HCT116 (cell line): ENCODE measurements around the gene HOXA7.

Experiments used
- CBX3 ChIP-seq: IDR thresholded peaks from 2 replicates; pipeline ENCODE4 v1.6.1; 2012; ENCODE audit warnings: low read depth
- EZH2 ChIP-seq: fragments of 200-600 bp; sonication (generic); IDR thresholded peaks from 2 replicates; pipeline ENCODE4 v1.6.1; 2017; ENCODE audit warnings: antibody characterized with exemption, mixed run types
- POLR2A ChIP-seq: IDR thresholded peaks from 2 replicates; pipeline ENCODE4 v1.7.0; 2011; ENCODE audit warnings: borderline replicate concordance; ENCODE audit not compliant: insufficient read depth, insufficient read length; ENCODE audit errors: extremely low read depth
- POLR2AphosphoS5 ChIP-seq: IDR thresholded peaks from 2 replicates; pipeline ENCODE4 v1.6.1; 2011; ENCODE audit warnings: mild to moderate bottlenecking, low read depth, low read length, moderate library complexity
- TF ChIP-seq, protein P1 (sequence below), 3 experiments: fragments of 200-600 bp in 1 of 3; sonication (generic) in 1 of 3; IDR thresholded peaks in 2 of 3; conservative IDR thresholded peaks in 1 of 3; 2 replicates each; pipeline ENCODE4 v1.5.1; 2012 to 2017; ENCODE audit warnings: low read depth in 2 of 3, low read length in 2 of 3, antibody characterized with exemption in 1 of 3, borderline replicate concordance in 1 of 3, control low read depth in 1 of 3, mild to moderate bottlenecking in 1 of 3, mixed read lengths in 1 of 3, mixed run types in 1 of 3, moderate library complexity in 1 of 3; ENCODE audit not compliant: insufficient read depth in 1 of 3
- TF ChIP-seq, protein P2 (sequence below): IDR thresholded peaks from 2 replicates; pipeline ENCODE4 v1.6.1; 2012
- TF ChIP-seq, protein P3 (sequence below): IDR thresholded peaks from 2 replicates; pipeline ENCODE4 v1.6.1; 2011; ENCODE audit warnings: mild to moderate bottlenecking, low read length, moderate library complexity; ENCODE audit not compliant: insufficient replicate concordance; ENCODE audit errors: extremely low read depth

DNA sequence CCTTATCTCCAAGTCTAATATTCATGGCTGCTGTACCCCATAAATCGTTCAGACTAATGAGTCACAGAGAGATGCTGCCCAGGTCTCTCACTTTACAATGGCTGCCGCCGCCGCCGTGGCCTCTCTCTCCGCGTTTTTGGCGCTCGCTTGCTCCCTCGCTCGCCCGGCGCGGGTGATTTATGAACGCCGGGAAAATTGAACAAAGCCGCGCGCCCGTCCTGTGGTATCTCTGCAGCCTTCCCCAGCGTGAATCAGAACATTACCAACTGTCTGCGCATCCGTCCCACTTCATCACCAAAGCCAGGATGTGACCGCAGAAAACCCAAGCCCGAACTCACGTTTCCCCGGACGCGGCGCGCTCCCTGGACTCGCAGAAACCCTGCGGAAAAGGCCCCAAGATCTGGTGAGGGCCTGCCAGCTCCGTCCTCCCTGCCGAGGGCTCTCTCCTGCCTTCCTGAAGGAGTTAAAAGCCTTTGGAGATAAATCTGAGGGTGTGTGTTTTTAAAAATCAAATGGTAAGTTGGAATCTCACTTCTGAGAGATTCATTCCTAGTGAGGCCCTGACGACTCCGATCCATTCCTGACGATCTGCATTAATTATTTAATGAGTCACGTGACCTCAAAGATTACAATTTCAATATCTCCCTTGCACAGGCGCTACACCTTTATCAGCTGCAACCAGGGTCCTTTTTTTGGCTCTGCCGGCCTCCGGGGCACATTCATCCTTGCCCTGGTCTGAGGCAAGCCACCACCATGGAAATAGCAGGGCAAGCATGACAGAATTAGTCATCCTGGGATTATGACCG, 32.2 kb downstream of the HOXA7 start:
- 0 out of 2 replicates have a peak, but pooled peaks have one; percentile 8 for TF ChIP-seq CBX3
- TF ChIP-seq, protein P1, sequence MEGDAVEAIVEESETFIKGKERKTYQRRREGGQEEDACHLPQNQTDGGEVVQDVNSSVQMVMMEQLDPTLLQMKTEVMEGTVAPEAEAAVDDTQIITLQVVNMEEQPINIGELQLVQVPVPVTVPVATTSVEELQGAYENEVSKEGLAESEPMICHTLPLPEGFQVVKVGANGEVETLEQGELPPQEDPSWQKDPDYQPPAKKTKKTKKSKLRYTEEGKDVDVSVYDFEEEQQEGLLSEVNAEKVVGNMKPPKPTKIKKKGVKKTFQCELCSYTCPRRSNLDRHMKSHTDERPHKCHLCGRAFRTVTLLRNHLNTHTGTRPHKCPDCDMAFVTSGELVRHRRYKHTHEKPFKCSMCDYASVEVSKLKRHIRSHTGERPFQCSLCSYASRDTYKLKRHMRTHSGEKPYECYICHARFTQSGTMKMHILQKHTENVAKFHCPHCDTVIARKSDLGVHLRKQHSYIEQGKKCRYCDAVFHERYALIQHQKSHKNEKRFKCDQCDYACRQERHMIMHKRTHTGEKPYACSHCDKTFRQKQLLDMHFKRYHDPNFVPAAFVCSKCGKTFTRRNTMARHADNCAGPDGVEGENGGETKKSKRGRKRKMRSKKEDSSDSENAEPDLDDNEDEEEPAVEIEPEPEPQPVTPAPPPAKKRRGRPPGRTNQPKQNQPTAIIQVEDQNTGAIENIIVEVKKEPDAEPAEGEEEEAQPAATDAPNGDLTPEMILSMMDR (IDR thresholded peaks at IDR 0.05 in 2 of 3, conservative IDR thresholded peaks at IDR 0.05 in 1 of 3; ENCODE audit: borderline replicate concordance in 1 of 3, insufficient read depth in 1 of 3, low read depth in 2 of 3, low read length in 2 of 3) = no peak
- TF ChIP-seq EZH2 = no peak
- TF ChIP-seq POLR2AphosphoS5 = peak; percentile 34; the same call in 1 of the 2 replicates
- no peak for TF ChIP-seq POLR2A
- TF ChIP-seq, protein P2, sequence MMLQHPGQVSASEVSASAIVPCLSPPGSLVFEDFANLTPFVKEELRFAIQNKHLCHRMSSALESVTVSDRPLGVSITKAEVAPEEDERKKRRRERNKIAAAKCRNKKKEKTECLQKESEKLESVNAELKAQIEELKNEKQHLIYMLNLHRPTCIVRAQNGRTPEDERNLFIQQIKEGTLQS = no peak
- TF ChIP-seq, protein P3, sequence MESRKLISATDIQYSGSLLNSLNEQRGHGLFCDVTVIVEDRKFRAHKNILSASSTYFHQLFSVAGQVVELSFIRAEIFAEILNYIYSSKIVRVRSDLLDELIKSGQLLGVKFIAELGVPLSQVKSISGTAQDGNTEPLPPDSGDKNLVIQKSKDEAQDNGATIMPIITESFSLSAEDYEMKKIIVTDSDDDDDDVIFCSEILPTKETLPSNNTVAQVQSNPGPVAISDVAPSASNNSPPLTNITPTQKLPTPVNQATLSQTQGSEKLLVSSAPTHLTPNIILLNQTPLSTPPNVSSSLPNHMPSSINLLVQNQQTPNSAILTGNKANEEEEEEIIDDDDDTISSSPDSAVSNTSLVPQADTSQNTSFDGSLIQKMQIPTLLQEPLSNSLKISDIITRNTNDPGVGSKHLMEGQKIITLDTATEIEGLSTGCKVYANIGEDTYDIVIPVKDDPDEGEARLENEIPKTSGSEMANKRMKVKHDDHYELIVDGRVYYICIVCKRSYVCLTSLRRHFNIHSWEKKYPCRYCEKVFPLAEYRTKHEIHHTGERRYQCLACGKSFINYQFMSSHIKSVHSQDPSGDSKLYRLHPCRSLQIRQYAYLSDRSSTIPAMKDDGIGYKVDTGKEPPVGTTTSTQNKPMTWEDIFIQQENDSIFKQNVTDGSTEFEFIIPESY = no peak
